ENCODE data around the gene ATP6V1C2. TPM values are rescaled to one million over a fixed set of nuclear protein-coding genes. Genes with fewer than 3 reads are reported as not detected.

The ATP6V1C2 gene
- total RNA-seq, 4 donors from 2014 or later = not detected

DNA sequence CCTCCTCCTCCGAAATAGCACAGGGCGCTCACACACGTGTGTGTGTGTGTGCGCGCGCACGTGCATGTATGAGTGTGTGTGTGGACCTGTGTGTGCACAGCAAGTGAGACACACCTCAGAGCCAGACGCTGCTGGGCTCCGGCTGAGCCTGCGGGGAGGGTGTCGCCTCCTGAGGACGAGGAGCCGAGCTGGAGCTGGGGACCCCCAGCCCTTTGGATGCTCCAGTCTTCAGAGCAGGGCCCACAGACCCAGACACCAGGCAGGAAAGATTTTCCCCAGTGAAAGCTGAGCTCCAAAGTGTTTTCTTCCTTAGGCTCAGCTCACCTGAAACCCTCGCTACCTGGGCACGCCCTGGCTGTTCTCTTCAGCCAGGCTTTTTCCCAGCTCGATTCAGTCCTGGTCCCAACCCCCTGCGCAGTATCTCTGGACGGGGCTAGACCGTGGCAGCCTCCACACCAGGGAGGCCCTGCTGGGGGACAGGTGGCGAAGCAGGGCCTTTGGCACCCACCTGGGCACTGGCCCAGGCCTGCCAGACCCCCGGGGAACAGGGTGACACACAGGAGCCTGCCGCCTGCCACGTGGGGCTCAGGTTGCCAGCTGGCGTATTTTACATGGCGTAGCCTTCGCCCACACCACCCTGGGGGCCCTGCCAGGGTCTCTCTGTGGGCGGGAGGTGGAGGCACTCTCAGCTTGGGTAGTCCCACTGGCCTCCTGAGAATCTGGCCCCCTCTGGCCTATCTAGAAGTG lies 55.0 kb downstream of the ATP6V1C2 start:
- ATAC-seq = no peak
- H3K4me3 ChIP-seq = no peak overlapping the region
- no peaks in the 10 kb centered on the region for H3K9me3 ChIP-seq
- H3K27ac ChIP-seq = no peak overlapping the region
- H3K27me3 ChIP-seq = no peaks in the 10 kb centered on the region
- intact Hi-C loops (cut with DNase I; ENCODE audit: low total_unique reads) = no loop called here
- DNase-seq = no peak
- H3K36me3 ChIP-seq = peaks cover 0 to 16% of the 10 kb centered on the region in 2 donors
- H3K4me1 ChIP-seq = no peaks in the 10 kb centered on the region
- TF ChIP-seq POLR2A (IDR thresholded peaks at IDR 0.05) = no peak
- TF ChIP-seq, protein P1, sequence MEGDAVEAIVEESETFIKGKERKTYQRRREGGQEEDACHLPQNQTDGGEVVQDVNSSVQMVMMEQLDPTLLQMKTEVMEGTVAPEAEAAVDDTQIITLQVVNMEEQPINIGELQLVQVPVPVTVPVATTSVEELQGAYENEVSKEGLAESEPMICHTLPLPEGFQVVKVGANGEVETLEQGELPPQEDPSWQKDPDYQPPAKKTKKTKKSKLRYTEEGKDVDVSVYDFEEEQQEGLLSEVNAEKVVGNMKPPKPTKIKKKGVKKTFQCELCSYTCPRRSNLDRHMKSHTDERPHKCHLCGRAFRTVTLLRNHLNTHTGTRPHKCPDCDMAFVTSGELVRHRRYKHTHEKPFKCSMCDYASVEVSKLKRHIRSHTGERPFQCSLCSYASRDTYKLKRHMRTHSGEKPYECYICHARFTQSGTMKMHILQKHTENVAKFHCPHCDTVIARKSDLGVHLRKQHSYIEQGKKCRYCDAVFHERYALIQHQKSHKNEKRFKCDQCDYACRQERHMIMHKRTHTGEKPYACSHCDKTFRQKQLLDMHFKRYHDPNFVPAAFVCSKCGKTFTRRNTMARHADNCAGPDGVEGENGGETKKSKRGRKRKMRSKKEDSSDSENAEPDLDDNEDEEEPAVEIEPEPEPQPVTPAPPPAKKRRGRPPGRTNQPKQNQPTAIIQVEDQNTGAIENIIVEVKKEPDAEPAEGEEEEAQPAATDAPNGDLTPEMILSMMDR (IDR thresholded peaks at IDR 0.05 in 4 of 5, conservative IDR thresholded peaks at IDR 0.05 in 1 of 5) = no peak
- in situ Hi-C loops (cut with MboI; ENCODE audit: low sequenced_read_pairs in 4 of 4) = no loop called here

DNA sequence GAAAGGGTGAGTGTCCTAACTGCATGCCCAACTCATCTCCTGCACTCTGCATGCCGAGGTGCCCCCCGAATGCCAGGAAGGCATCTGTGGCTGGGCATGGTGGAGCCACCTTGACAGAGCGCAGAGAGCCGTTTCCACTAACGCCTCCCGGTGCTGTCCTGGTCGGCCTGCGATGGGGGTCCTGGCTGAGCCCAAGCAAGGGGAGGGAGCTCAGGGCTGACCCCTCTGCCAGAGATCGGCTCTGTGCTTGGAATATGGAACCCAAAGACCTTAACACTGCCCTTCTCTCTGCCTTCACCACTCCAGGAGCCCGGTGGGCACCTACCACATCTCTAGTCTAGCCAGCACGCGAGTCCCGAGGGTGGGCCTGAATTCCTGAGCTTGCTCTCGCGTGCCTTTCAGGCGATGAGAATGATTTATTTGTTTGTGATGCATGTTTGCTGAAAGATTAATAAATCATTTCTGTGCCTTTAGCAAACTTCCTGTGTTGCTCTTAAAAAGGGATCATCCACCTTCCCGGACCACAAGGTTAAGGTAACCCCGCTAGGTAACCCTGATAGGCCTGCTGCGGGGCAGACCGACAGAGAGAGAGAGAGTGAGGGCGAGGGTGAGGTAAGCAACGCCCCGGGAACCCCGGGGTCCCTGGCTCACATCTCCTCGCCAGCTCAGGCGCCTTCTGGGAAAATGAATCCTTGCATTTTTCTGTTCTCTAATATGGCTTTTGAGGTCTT lies 55.8 kb downstream of the ATP6V1C2 start:
- Histone ChIP-seq H3K36me3 (peaks cover 0 to 25% of the 10 kb centered on the region in 2 donors), H3K27me3 (no peaks in the 10 kb centered on the region), H3K27ac (no peak overlapping the region), H3K9me3 (no peaks in the 10 kb centered on the region), H3K4me3 (no peak overlapping the region), H3K4me1 (no peaks in the 10 kb centered on the region)
- intact Hi-C loops (cut with DNase I; ENCODE audit: low total_unique reads) (no loop called here), in situ Hi-C loops (cut with MboI; ENCODE audit: low sequenced_read_pairs in 4 of 4) (no loop called here)
- no peak for ATAC-seq
- TF ChIP-seq, protein P1 (IDR thresholded peaks at IDR 0.05 in 4 of 5, conservative IDR thresholded peaks at IDR 0.05 in 1 of 5) = no peak
- TF ChIP-seq POLR2A (IDR thresholded peaks at IDR 0.05) = no peak
- no peak for DNase-seq

DNA sequence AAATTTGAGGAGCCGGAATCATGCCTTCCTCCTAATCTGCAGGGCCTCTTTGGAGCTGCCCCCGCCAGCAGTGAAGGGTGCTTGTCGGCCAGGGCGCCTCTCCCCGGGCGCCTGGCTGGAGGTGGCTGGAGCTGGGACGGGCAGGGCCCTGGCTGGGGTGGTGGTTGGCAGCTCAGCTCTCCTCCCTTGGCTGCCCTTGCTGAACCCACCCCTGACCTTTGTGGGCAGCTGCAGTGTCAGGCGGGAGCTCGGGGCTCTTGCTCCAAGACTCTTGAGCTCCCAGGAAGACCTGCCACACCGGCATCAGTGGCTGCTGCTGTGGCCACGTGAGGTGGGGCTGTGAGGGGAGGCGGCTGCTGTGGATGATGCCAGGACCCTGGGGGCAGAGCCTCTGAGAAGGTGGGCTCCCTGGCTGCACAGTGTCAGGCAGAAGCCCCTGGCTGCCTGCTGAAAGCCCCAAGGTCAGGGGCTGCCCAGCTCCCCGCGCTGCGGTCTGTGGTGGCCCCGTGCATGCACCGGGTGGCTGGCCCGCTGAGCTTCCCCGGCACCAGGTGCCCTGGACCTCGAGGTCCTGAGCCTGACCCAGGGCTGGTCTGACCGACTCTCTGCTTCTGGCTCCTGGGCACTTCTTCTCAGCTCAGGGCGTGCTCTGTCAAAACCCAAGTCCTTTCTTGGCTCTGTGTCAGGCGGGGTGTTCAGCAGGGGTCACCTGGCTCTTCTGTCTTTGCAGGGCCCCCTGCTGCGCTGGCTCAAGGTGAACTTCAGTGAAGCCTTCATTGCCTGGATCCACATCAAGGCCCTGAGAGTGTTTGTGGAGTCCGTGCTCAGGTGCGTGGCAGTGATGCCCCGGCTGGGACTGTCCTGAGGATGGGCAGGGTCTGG lies 56.7 kb downstream of the ATP6V1C2 start:
- no peak overlapping the region for H3K4me3 ChIP-seq
- H3K27me3 ChIP-seq = no peaks in the 10 kb centered on the region
- H3K4me1 ChIP-seq = no peaks in the 10 kb centered on the region
- DNase-seq = no peak
- in situ Hi-C loops (cut with MboI; ENCODE audit: low sequenced_read_pairs in 4 of 4) = no loop called here
- no peaks in the 10 kb centered on the region for H3K9me3 ChIP-seq
- TF ChIP-seq, protein P1 (IDR thresholded peaks at IDR 0.05 in 4 of 5, conservative IDR thresholded peaks at IDR 0.05 in 1 of 5) = no peak
- TF ChIP-seq POLR2A (IDR thresholded peaks at IDR 0.05) = no peak
- H3K27ac ChIP-seq = no peak overlapping the region
- ATAC-seq = no peak
- H3K36me3 ChIP-seq = peaks cover 0 to 30% of the 10 kb centered on the region in 2 donors
- intact Hi-C loops (cut with DNase I; ENCODE audit: low total_unique reads) = no loop called here

DNA sequence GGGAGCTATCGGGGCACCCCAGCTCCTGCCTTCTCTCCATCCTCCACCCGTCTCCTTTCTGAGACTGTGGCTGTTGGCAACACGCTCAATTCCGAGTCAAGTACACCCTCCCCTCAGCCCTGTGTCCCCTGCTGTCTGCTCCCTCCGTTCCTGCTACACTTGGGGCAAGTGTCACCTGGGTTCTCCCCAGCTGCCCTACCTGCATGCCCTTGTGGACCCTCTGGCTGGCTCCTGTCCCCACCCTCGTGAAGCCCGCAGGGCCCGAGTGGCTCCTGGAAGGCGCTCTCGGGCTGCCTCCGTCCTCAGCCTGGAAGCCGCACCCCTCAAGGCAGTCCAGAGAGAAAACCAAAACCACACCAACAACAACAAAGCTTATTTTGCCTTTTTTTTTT lies 57.3 kb downstream of the ATP6V1C2 start:
- no peaks in the 10 kb centered on the region for H3K9me3 ChIP-seq
- DNase-seq (no peak), ATAC-seq (no peak)
- intact Hi-C loops (cut with DNase I; ENCODE audit: low total_unique reads) = no loop called here
- in situ Hi-C loops (cut with MboI; ENCODE audit: low sequenced_read_pairs in 4 of 4) = no loop called here
- peaks cover 0 to 36% of the 10 kb centered on the region in 2 donors for H3K36me3 ChIP-seq
- H3K4me1 ChIP-seq = no peaks in the 10 kb centered on the region
- no peaks in the 10 kb centered on the region for H3K27me3 ChIP-seq
- H3K27ac ChIP-seq = no peak overlapping the region
- H3K4me3 ChIP-seq = no peak overlapping the region
- TF ChIP-seq POLR2A (IDR thresholded peaks at IDR 0.05) = no peak
- TF ChIP-seq, protein P1 (IDR thresholded peaks at IDR 0.05 in 4 of 5, conservative IDR thresholded peaks at IDR 0.05 in 1 of 5) = no peak

All from gastrocnemius medialis (tissue), 4 donors.